Endothelial cell of hepatic sinusoid (primary cell): ENCODE data around the gene MDM4.
"Not testable (repeated sequence)": the region's sequence is repeated elsewhere in the genome, so short reads cannot be mapped to it uniquely, and the experiment has no call there.

Experiments used
- in situ Hi-C: cut with HindIII; loops from 2 replicates; pipeline ENCODE4 v1.10.0; 2017; ENCODE audit warnings: low sequenced_read_pairs

Gene MDM4

GRCh38 chr1:204513117-204513716 lies 3.0 kb upstream of the MDM4 start:
- in situ Hi-C loops, result no loop called here

GRCh38 chr1:204514828-204515227 lies 1.4 kb upstream of the MDM4 start:
- in situ Hi-C loops, result no loop called here

- in situ Hi-C loops, result not testable (repeated sequence)
Measured at GRCh38 chr1:204517382-204517781, 1.2 kb downstream of the MDM4 start.

- in situ Hi-C loops, result no loop called here
Measured at GRCh38 chr1:204520834-204521709, 4.9 kb downstream of the MDM4 start.

GRCh38 chr1:204521941-204522521 lies 5.8 kb downstream of the MDM4 start:
- in situ Hi-C loops, result not testable (repeated sequence)

GRCh38 chr1:204523605-204524215 lies 7.5 kb downstream of the MDM4 start:
- in situ Hi-C loops, result no loop called here

GRCh38 chr1:204524986-204525385 lies 8.8 kb downstream of the MDM4 start:
- in situ Hi-C loops, result no loop called here

GRCh38 chr1:204528241-204528640 lies 12.0 kb downstream of the MDM4 start:
- in situ Hi-C loops, result no loop called here

GRCh38 chr1:204528677-204529076 lies 12.5 kb downstream of the MDM4 start:
- in situ Hi-C loops, result no loop called here

GRCh38 chr1:204529371-204529895 lies 13.2 kb downstream of the MDM4 start:
- in situ Hi-C loops, result no loop called here

- in situ Hi-C loops, result no loop called here
Measured at GRCh38 chr1:204530932-204531331, 14.7 kb downstream of the MDM4 start.

- in situ Hi-C loops, result no loop called here
Measured at GRCh38 chr1:204532832-204533231, 16.6 kb downstream of the MDM4 start.

GRCh38 chr1:204541626-204542025 lies 25.4 kb downstream of the MDM4 start:
- in situ Hi-C loops, result loop anchor here (5.0 kb wide), 1 partner anchor 76 kb away; no protein-coding TSS in a partner anchor

- in situ Hi-C loops, result loop anchor here (5.0 kb wide), 1 partner anchor 73 kb away; no protein-coding TSS in a partner anchor
Measured at GRCh38 chr1:204544321-204544720, 28.1 kb downstream of the MDM4 start.

GRCh38 chr1:204545202-204545601 lies 29.0 kb downstream of the MDM4 start:
- in situ Hi-C loops, result no loop called here

GRCh38 chr1:204545881-204546280 lies 29.7 kb downstream of the MDM4 start:
- in situ Hi-C loops, result no loop called here

GRCh38 chr1:204548265-204548664 lies 32.1 kb downstream of the MDM4 start:
- in situ Hi-C loops, result no loop called here

GRCh38 chr1:204549313-204549712 lies 33.1 kb downstream of the MDM4 start:
- in situ Hi-C loops, result no loop called here

- in situ Hi-C loops, result no loop called here
Measured at GRCh38 chr1:204550926-204551325, 34.7 kb downstream of the MDM4 start.

GRCh38 chr1:204556458-204557052 lies 40.3 kb downstream of the MDM4 start:
- in situ Hi-C loops, result no loop called here

- in situ Hi-C loops, result no loop called here
Measured at GRCh38 chr1:204558467-204558866, 42.3 kb downstream of the MDM4 start.
